HG03139 (cell line): ENCODE results near the gene TWF2.
A peak's percentile ranks its signal among the peaks of the same experiment; 100 is the strongest.

Experiments
- ATAC-seq: cut with Tn5 transposase; IDR thresholded peaks from one replicate; pipeline ENCODE4 v1.9.1; 2021; ENCODE audit not compliant: unreplicated experiment

Gene TWF2

DNA sequence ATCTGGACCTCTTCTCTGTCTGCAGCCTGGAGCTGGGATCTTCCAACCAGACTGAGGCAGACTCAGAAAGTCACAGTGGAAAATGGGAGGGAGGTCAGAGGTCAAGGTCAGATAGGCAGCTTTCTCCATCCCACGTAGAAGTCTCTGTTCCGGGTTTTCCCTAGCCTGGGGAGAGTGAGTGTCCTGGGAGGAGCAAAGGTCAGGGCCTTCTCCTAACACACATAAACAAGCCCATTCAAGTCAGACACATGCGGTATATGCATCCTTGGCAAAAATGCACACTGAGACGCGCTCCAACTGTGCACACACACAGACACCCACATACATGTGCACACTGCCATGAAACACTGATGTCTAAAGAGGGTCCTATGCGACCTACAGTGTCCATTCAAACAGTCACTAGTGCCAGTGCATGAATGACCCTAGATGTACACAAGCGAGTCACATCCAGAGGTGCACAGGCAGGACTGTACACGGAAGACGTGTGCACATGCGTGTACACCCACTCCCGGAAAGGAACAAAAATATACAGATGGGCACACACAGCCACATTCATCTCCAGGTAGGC is 681 bp downstream of the TWF2 start:
- no peak for ATAC-seq

DNA sequence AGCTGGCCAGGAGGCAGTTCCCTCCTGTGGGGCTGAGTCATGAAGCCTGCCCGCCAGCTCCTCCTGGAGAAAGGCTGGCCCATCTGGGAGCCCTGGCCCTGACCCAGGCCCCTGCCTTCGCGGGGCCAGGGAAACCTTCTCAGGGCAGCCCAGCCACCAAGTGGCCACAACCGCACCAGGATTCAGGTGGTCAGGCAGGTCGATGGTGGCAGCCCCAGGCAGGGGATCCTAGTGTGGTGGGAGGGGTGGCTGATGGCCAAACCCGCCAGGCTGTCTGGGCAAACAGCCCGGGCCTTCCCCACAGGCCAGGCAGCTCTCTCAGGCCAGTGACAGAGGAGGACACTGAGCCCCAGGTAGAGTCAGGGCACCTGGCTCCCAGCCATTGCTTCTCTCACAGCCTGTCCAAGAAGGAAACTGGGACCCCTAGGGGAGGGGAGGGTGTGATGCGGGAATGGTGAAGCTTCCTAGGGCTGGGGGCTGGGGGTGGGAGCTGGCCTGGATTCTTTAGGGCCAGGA is 1.2 kb downstream of the TWF2 start:
- no peak for ATAC-seq

DNA sequence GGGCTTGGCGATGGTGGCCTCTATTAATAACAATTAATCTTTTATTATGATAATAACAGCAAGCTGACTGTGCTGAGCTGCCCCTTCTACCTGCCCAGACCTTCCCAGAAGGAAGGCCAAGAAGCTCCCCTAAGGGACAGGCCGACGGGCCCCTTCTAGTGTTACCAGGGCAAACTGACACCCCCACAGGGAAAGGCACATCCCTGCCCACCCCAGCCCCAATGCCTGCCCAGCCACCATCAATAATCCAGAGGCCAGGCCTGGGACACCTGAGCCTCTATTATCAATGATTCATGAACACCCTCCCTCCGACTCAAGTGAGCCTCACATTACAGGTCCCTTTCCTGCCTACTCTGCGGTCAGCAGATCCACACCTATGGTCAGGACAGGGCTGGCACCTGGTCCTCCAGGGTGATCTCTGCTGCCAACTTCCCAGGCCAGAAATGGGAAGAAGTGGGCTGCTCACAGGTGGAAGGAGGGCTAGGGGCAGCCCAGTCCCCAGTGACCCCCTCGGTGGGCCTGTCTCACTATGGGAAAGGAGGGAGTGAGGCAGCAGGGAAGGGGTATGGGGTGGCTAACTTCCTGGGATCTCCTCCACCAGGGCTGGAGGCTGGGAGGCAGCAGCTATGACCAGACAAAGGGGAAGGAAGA is 1.8 kb downstream of the TWF2 start:
- ATAC-seq, result no peak

DNA sequence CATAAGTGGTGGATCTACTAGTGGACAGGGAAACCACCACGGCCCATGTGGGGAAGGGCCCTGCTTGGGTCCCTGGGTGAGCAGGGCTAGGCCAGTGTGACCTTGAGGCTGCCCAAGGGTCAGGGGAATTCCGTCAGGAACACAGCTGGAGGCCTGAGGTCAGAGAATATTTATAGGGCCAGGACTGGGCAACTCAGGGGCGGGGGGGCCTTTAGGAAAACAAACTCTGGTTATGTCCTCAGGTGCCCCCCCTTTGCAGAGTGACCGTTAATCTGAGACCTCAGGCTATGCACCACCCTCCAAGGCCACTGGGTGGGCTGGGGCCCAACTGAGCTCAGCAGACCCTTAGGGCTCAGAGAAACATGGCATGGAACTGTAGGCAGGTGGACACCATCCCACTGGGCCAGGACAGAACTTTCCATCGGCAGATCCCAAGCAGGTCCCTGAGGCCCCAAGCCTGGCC is 2.5 kb downstream of the TWF2 start:
- ATAC-seq, result no peak

DNA sequence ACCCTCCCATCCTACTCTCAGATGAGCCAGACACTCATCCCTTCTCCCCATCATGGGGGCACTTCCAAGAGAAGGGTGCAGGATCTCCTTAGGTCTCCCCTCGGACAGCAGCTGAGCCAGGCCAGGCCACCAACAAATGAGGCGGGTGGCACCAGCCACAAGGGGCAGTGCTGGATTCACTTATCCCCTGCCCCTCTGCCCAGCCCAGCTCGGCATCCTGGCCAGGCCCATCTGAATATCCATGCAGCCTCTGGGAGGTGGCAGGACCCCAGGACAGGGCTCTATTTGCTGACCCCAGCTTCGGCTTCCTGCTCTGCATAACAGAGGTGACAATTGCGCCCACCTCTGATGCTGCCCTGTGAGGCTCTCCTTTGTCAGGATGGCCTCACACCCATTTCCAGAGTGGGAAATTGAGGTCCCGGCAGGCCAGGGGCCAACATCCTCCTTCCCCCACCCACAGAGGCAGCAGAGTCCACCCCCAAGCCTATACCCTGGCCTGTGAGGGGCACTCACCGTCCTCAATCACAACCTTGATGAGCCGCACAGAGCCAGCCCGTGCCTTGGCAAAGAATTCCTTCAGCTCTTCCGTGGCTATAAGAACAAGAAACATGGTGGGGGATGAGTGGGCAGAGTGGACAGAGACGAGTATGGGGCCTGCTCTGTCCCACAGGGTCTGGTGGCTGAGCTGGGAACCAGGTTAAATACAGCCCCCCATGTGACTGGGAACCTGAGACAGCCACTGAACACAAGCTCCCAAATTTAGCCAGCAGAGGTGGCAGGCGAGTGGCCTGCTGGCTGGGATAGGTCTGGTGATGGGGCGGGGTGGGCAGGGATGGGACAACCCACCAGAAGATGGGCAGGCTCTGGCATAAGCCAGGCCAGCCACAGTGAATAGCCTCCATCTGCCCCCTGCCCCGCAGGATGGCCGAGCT is 4.2 kb downstream of the TWF2 start:
- no peak for ATAC-seq

DNA sequence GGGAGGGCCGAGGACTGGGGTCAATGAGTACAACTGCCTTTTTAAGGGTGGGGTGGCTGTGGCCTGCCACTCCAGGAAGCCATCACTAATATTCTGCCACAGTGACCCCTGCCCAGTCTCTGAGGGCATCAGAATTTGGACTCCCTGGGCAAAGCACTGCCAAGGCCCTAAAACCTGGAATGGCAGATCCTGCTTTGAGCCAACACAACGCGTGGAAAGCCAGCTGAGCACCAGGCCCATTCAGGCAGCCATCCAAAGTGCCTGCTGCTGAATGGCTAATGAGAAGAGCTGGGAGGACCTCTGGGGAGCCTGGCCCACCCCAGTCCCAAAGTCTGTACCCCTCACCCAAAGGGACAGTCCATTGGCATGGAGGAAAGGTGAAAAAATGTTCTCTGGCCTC is 5.0 kb downstream of the TWF2 start:
- ATAC-seq, result no peak

DNA sequence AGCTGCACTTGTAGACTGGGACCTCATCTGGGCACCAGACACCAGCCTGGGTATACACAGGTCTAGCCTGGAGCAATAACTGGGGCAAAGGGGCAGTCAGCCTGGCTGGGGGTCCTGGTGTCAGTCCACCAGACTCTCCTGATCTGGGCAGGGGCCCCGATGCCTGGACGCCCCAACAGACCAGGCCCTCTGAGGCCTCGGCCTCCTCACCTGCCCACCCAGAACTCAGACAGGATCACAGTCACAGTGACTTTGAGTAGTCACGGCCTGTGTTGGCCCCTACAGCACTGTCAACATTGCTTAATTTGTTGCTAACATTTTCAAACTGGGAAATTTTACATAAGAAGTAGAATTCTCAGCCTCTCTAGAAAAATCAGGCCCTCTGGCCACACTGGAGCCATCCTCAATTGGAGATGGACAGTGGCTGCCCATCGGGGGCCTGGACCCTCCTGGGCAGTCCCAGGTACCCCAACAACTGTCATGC is 5.8 kb downstream of the TWF2 start:
- ATAC-seq, result no peak

DNA sequence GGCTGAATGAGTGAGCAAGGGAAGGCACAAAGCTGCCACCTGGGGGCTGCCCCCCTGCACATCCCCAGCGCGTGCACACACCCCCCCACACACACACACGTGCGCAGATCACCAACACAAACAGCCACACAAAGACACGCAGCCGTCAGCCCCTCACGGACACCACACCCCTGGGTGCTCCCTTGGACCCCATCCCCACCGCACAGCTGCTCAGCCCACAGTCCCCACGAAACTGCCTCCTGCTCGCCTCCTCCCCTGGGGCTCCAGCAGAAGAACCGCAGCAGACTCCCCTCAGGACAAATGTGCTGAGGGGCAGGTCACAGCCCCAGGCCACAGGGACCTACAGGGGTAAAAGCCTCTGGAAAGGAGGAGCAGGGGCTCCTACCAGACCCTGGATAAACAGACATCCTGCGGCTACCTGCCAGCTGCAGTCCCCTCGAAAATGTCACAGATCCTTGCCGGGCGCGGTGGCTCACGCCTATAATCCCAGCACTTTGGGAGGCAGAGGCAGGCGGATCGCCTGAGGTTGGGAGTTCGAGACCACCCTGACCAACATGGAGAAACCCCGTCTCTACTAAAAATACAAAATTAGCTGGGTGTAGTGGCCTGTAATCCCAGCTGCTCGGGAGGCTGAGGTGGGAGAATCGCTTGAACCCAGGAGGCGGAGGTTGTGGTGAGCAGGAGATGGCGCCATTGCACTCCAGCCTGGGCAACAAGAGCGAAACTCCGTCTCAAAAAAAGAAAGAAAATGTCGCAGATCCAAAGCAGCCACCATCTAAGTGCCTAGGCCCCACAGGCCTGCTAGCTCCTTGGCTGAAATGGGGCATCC is 6.5 kb downstream of the TWF2 start:
- ATAC-seq, result no peak

DNA sequence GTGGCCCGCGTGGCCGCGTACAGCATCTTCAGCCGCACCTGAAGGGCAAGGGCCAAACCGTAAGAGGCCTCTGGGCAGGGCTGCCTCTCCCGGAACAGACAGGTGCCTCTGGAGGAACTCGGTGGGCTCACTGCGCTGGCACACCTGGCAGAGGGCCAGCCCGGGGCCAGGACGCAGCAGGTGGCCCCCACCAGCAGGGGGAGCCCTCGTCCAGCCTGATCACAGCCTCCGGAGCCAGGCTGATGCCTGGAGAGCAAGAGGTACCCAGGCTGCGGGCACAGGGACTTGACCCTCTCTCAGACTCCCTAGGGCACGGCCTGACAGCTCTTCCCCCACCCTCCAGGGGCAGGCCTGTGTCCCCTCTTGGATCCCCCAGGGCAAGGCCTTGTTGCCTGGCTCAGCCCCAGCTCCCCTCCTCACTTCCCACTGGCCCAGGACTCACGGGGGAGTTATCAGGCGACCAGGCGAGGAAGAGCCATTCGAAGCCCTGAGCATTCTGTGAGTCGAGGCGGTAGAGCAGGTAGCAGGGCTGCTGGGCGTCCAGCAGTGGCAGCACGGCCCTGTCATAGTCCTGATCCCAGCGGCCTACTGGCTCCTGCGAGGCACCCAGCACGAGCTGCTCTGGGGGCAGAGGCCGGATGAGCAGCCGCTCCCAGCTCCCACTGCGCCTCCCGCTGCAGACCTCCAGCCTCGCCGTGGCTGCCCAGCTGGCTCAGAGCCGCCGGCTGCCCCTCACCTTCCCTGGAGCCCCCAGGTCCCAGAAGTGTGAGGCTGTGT is 7.3 kb downstream of the TWF2 start:
- no peak for ATAC-seq

DNA sequence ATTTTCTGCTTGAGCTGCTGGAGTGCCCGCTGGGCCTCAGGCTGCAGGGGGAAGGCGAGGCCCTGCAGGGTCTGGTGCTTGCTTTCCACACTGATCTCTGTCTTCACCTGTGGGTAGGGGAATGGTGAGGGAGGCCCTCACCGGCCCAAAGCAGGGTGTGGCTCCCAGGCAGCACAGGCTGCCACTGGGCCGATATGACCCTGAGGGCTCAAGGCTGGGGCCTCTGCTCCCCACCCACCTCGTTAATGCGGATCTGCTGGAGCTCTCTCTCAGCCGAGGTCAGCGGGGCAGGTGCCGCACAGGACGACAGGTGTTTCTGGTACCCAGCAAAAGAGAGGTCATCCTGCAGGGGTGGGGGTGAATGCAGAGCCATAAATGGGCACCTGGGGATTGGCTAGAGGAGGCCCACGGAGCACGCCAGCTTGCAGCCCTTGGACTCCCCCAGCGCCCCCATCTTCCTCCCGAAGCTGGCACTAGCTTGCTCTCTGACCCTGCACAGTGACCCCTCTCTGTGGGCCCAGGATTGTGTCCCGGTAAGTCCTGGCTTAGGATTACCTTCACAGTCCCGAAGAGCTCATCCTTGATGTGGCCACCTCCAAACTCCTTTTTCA is 8.0 kb downstream of the TWF2 start:
- no peak for ATAC-seq

DNA sequence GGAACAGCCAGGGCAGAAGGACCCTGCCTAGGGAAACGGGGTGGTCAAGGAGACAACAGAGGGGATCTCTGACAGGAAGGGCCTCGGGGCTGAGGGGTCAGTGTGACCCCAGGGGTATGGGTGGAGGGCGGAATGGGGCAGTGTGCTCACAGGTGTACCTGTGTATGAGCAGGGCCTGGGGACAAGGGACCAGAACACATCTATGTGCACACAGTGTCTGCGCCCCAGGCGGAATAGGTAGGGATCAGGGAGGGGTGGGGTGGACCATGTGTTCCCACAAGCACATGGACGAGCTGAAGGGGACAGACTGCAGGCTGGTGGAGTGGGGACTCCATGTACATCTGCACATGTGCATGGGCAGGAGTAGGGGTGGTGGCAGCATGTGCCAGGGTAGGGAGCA is 8.5 kb downstream of the TWF2 start:
- ATAC-seq, result no peak

DNA sequence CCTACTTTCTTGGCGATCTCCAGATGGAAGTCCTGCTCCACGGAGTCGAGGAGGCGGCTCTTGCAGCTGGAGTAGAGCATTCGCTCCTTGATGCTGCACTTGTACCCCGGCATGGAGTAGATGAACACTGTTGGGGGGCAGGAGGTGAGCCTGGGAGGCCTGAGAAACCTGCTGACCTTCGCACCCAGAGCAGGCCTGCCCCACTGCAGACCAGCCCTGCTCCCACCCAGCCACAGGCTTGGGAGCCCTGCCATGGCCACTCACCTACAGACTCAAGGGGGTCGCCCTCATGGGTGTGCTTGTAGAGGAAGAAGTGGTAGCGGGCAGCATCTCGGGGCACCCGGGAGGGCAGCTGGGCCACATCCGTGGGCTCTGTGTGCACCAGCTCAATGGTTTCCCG is 9.3 kb downstream of the TWF2 start:
- ATAC-seq, result no peak

DNA sequence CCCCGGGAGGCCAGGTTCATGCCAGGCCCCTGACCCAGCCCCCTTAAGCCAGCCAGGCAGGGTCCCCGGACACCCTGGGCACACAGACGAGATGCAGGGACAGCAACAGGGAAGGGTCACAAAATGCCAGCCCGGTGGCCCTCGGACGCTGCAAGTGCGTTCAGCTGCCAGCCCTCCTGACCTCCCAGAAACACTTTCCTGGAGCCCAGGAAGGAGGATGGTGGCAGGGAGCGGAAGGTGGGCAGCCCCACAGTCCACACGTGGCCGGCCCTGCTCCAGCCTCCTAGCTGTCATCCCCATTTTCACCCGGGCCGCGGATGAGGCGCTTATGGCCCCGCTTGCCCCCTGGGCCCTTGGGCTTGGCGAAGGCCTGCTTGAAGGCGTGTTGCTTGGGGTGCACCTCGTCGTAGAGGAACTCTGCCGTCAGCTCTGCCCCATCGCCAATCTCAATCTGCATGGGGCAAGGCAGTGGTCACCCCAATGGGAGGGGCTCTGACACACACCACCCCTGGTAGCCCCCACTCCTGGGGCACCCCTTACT is 10.1 kb downstream of the TWF2 start:
- ATAC-seq, result no peak

DNA sequence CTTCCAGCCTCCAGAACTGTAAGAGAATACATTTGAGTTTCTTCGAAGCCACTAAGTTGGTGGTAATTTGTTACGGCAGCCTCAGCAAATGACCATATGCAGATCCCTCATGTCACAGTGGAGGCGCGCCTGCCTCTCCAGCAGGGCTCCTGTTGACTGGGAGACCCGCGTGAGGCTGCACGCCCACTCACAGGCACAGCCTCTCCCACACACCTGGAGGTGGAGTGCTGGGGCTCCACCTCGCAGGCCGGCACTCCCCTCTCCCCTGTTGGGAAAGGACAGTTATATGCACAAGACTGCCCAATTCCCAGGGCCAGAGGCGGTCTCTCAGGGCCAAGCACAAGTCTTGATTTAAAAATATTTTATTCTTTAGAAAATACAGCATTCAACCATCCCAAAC is 10.7 kb downstream of the TWF2 start:
- no peak for ATAC-seq

DNA sequence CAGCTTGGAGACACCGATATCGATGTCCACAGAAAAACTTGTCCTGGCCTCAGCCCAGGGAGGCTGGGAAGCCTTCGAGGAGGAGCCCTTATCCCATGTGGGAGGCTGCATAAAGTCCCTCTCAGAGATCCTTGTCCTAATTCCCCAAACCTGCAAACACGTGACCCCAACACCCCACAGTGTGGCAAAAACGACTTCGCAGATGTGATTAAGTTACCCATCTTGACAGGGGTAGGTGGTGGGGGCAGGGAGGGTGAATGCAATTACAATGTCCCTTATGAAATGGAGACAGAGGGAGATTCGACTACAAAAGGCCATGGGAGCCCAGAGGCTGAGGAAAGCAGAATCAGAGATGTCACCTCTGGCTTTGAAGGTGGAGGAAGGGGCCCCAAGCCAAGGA is 11.2 kb downstream of the TWF2 start:
- ATAC-seq, result no peak

DNA sequence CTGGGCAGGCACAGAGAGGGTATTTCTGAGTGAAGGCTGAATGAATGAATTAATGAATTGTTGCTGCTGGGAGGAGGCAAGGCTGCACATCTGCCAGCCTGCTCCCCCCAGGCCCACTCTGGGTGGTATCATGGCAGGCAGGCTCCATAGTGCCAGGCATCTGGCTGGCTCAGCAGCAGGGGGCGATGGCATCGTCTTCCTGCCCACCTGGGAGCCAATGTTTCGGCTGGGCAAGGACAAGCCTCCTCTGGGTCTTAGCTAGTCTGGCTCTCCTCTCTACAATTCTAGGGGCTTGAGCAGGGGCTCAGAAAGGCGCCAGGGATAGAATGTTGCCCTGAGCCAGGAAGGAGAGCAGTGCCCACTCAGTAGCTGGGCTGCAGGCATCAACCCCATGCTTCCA is 11.8 kb downstream of the TWF2 start:
- no peak for ATAC-seq

DNA sequence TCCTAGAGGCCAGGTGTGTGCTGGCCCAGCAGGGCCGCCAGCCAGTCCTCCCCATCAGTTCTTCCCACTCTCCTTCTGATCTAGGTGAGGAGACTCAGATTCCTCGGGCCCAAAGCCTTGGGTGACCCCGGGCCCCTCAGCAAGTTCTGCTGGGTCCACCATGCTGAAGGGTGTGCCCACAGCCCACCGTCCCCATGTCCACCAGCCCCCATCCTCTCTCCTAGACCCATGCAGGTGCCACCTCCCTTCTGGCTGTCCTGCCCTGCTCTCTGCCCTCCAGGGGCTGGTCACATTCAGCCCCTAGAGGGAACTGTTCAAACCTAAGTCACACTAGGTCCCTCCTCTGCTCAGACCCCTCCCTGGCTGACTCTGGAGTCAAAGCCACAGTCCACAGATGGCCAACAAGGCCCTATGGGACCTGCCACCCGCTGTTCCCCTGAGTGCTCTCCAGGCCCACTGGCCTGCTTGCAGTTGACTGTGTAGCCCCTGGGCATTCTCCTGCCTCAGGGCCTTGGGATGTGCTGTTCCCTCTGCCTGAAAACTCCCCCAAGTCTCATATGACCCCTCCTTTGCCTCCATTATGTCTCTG is 12.6 kb downstream of the TWF2 start:
- no peak for ATAC-seq

DNA sequence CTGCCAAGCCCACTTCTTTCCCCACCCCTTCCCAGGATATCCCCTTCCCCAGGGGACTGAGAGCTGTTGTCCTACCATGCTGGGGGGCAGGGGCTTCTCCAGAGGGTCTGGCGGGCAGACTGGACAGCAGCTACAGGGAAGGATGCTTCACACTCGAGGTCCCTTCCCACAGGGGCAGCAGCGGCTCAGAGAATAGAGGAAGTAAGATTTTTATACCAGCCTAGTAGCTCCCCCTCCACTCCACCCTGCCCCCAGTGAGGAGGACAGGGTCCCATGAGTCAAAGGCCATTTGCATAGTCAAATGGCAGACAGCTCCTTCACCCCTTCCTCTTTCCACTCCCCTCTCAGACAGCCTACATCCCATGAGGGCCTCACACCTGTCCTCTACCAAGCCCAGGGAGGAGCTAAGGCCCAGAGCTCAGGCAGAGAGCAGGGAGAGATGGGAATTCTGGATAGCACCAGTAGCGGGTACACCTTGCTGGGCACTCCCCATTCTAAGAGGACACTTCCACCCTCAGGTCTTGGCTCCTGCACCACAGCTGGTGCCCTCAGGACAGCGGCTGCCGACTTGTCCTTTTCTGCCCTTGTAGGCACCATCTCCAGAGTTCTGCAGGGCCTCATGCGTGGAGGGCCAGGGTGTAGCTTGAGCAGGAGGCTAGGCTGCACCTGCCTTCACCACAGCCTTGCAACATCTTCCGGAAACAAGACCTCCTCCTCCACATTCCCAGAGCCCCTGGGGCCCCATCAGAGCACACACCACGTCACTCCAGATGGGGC is 13.3 kb downstream of the TWF2 start, which contains the start of gene TLR9:
Gene TLR9, minus strand, starts transcription at position 194 of the 777 bp plus-strand sequence. Its CDS starts 116 bp downstream, at position 78.
- peak; percentile 73 for ATAC-seq
